Left lung (tissue), 10 donors: Measurements from ENCODE around the gene NIPA2. TPM values are rescaled to one million over a fixed set of nuclear protein-coding genes. Genes with fewer than 3 reads are reported as not detected.

Experiments
- ATAC-seq: fragments of 200-7000 bp; cut with Tn5 transposase; one replicate; pipeline ENCODE4 v1.9.1; 2020; ENCODE audit warnings: moderate library complexity
- DNase-seq, 4 donors: peaks; one replicate each; pipeline ENCODE4 v3.0.0-alpha.2; 2013 to 2020
- H3K27ac ChIP-seq, 2 donors: fragments of 200-600 bp; sonication (generic) in 1 of 2; one replicate each; pipeline versions ENCODE4 v1.5.0 to v1.8.0; 2020 to 2021
- H3K27me3 ChIP-seq, 2 donors: fragments of 200-600 bp; sonication (generic) in 1 of 2; one replicate each; pipeline versions ENCODE4 v1.5.0 to v1.8.0; 2020 to 2021
- H3K36me3 ChIP-seq, 2 donors: fragments of 200-600 bp; sonication (generic) in 1 of 2; one replicate each; pipeline versions ENCODE4 v1.5.0 to v1.8.0; 2020 to 2021
- H3K4me1 ChIP-seq, 2 donors: fragments of 200-600 bp; one replicate each; pipeline ENCODE4 v1.8.0; 2021
- H3K4me3 ChIP-seq, 2 donors: fragments of 200-600 bp; sonication (generic) in 1 of 2; one replicate each; pipeline versions ENCODE4 v1.5.0 to v1.8.0; 2020 to 2021; ENCODE audit warnings: mild to moderate bottlenecking in 1 of 2
- H3K9me3 ChIP-seq, 2 donors: fragments of 200-600 bp; sonication (generic) in 1 of 2; one replicate each; pipeline versions ENCODE4 v1.5.0 to v1.8.0; 2020 to 2021
- intact Hi-C, 2 donors: fragments of 100-400 bp; cut with DNase I; formaldehyde crosslinking; loops; one replicate each; pipeline versions ENCODE4 v1.11.2 to v1.14.2; 2022
- polyA plus RNA-seq, 6 donors: library from polyadenylated mRNA; unstranded; fragments of 120-200 nt; gene quantifications; one replicate each; pipeline ENCODE4 v1.2.1, GENCODE V29; 2013; ENCODE audit not compliant: insufficient read length in 6 of 6
- total RNA-seq, 2 donors: library from RNA; stranded (reverse); fragmentation: NEBNext Ultra II Directional; extraction: Animal tissue kit (Norgen Biotek cat#: 25700); gene quantifications; one replicate each; pipeline ENCODE4 v1.2.1, GENCODE V29; 2021
- TF ChIP-seq, protein P1 (sequence below), 2 donors: fragments of 200-600 bp; sonication (generic) in 1 of 2; IDR thresholded peaks; one replicate each; pipeline versions ENCODE4 v1.5.0 to v1.8.0; 2021; ENCODE audit warnings: antibody characterized with exemption in 2 of 2
- donor health status: DM: no; HTN: yes; CAD: no.
- donor health status: DM: no; HTN: no; CAD: no.

The NIPA2 gene
- total and polyA plus RNA-seq, 8 donors: 38.3 to 69.0 (median 43.9) TPM

DNA sequence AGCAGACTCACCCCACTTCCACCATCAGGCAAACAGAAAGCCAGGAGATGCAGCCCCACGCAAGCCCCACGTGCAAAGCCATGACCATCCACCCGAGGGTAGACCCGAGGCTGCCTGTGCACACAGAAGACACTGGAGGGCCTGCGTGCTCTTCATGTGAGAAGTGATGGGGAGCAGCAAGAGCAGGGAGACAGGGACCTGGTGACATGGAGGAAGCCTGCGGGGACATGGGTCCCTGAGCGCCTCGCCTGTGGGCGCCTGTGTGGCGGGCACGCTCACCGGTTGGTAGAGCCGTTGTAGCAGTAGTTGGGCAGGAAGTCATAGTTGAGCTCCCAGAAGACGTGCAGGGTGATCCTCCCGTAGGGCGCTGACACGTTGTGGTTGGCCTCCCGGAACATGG lies 65.0 kb downstream of the NIPA2 start:
- peak in 1 of 4 donors; percentile 65 for DNase-seq
- Histone ChIP-seq H3K27ac (no peak overlapping the region), H3K4me3 (no peak overlapping the region), H3K9me3 (no peaks in the 10 kb centered on the region), H3K36me3 (peaks cover 0 to 98% of the 10 kb centered on the region in 2 donors), H3K27me3 (no peaks in the 10 kb centered on the region), H3K4me1 (no peaks in the 10 kb centered on the region)
- TF ChIP-seq, protein P1, sequence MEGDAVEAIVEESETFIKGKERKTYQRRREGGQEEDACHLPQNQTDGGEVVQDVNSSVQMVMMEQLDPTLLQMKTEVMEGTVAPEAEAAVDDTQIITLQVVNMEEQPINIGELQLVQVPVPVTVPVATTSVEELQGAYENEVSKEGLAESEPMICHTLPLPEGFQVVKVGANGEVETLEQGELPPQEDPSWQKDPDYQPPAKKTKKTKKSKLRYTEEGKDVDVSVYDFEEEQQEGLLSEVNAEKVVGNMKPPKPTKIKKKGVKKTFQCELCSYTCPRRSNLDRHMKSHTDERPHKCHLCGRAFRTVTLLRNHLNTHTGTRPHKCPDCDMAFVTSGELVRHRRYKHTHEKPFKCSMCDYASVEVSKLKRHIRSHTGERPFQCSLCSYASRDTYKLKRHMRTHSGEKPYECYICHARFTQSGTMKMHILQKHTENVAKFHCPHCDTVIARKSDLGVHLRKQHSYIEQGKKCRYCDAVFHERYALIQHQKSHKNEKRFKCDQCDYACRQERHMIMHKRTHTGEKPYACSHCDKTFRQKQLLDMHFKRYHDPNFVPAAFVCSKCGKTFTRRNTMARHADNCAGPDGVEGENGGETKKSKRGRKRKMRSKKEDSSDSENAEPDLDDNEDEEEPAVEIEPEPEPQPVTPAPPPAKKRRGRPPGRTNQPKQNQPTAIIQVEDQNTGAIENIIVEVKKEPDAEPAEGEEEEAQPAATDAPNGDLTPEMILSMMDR (IDR thresholded peaks at IDR 0.05): no peak
- no peak for ATAC-seq
- intact Hi-C loops: no loop called here

DNA sequence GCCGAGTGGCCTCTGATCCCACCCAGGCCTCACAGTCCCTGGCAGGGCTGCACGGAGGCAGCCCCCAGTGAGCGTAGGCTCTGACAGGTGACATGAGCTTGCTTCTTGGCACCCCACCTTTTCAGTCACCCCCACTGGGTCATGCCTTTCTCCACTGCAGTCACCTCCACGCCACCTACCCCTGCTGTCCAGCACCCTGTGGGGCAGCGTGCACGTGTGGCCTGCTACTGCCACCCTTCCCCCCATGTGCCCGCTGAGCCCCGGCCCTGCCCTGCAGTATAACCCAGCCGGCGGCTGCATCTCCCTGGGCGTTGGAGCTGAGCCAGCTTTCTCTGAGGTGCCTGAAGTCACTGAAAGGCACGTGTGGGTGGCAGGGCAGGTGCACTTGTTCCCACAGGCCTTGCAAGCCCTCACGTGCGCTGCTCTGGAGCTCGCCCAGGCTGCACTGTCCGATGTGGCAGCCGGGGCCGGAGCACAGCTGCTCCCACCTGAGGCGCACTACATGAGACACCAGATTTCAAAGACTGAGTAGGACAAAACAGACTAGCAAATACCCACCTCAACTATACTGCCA lies 65.6 kb downstream of the NIPA2 start:
- Histone ChIP-seq H3K27me3 (no peaks in the 10 kb centered on the region), H3K4me3 (no peak overlapping the region), H3K4me1 (no peaks in the 10 kb centered on the region), H3K27ac (no peak overlapping the region), H3K36me3 (peaks cover 0 to 98% of the 10 kb centered on the region in 2 donors), H3K9me3 (no peaks in the 10 kb centered on the region)
- DNase-seq (no peak), ATAC-seq (no peak)
- intact Hi-C loops: no loop called here
- TF ChIP-seq, protein P1 (IDR thresholded peaks at IDR 0.05): no peak

DNA sequence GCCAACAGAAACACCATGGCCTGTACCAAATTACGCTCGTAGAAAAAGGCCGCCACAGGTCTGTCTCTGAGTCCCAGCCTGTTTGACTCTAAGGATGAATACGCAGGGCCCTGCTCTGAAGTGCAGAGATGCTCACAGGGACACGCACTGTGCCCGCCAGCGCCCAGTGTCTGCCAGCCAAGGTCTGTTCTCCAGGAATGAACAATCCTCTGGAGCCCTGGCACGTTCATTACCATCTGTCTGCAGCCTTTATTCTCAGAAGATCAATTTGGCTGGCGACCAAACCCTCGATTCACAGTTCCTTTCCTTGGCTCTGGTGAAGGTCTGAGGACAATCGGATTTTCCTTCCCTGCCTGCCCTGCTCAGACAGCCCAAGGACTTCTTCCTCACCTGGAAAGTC lies 66.3 kb downstream of the NIPA2 start:
- Histone ChIP-seq H3K27ac (no peak overlapping the region), H3K4me3 (no peak overlapping the region), H3K9me3 (no peaks in the 10 kb centered on the region), H3K27me3 (no peaks in the 10 kb centered on the region), H3K4me1 (no peaks in the 10 kb centered on the region), H3K36me3 (peaks cover 0 to 98% of the 10 kb centered on the region in 2 donors)
- TF ChIP-seq, protein P1 (IDR thresholded peaks at IDR 0.05): no peak
- ATAC-seq (no peak), DNase-seq (no peak)
- intact Hi-C loops: no loop called here

DNA sequence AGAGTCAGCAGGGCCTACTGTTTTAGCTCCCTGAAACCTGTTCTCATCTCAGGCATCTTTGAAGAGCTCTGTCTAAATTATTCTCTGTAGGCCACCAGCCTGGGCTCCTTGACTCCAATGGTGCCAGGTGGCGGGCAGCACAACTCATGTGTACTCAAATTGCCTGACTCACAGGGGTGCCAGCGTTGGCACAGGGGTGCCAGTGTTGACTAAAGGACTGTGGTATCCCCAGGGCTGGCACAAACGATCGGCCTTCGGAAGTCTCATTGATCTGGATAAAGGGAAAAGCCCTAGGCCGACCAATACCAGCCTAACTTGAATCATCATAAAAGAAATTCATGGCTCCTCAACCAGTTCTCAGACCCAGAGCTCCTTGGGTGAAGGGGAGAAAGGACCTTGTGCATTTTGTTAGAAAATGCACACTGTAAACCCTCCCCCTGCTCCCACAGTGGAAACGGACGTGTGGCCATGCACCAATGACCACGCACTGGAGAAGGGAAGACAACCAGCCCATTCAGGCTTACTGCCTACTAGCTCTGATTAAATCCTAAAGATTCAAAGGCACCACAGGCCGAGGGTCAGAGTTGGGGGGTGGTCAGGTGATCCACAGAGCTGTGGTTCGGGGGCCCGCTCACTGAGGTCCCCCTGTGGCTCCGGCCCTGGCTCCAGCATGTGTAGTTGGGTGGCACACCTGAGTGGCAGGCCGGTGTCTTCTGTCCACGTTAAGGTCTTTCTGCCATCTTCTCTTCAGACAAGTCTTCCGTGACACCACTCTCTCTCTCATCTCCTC lies 68.9 kb downstream of the NIPA2 start:
- H3K9me3 ChIP-seq: no peaks in the 10 kb centered on the region
- DNase-seq (no peak), ATAC-seq (no peak)
- no peaks in the 10 kb centered on the region for H3K4me1 ChIP-seq
- H3K36me3 ChIP-seq: peaks cover 0 to 98% of the 10 kb centered on the region in 2 donors
- TF ChIP-seq, protein P1 (IDR thresholded peaks at IDR 0.05): no peak
- intact Hi-C loops: no loop called here
- H3K27me3 ChIP-seq: no peaks in the 10 kb centered on the region
- H3K4me3 ChIP-seq: no peak overlapping the region
- no peak overlapping the region for H3K27ac ChIP-seq

DNA sequence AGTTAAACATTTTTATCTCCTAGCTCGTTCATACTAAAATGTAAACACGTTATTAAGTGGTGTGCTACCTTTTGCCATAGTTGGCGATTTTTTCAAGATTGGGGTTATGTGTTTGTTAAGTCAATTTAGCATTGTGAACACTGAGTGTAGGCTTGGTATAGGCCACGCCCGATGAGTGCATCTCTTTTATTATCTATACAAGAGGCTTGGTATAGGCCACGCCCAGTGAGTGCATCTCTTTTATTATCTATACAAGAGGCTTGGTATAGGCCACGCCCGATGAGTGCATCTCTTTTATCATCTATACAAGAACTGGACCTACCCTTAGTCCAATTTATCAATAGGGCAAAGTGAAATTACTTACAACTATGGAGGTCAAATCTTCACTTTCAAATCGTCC lies 70.4 kb downstream of the NIPA2 start:
- H3K4me3 ChIP-seq: no peak overlapping the region
- TF ChIP-seq, protein P1 (IDR thresholded peaks at IDR 0.05): no peak
- intact Hi-C loops: no loop called here

More for the DNA sequence above, 70.4 kb downstream of the NIPA2 start:
- Histone ChIP-seq H3K27me3 (no peaks in the 10 kb centered on the region), H3K4me1 (no peaks in the 10 kb centered on the region), H3K36me3 (peaks cover 0 to 98% of the 10 kb centered on the region in 2 donors), H3K9me3 (no peaks in the 10 kb centered on the region), H3K27ac (no peak overlapping the region)
- ATAC-seq: no peak
- no peak for DNase-seq
